ENCODE results near the gene RASA3. TPM values are rescaled to one million over a fixed set of nuclear protein-coding genes. Genes with fewer than 3 reads are reported as not detected.

The RASA3 gene
- total RNA-seq, 1 donor from 2014 or later: 41.1 TPM

DNA sequence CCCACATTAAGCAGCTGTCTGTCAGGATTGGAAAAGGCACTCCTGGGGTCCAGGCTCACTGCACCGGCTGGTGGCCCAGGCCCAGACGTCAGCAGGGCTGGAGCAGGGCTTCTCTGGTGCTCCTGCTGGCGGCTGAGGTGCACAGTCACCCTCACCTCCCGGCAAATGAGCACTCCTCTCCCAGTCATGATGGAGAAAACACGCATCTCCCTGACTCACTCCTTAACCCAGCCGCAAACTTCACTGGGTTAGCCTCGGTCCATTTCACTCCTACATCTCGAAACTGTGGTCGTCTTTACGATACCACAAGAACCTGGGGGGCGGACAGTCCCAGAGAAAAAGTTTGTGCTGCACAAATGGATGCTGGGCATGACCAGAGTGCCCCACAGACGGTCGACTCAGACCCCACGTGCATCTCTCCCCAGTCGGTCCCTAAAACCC, 3.3 kb upstream of the RASA3 start:
- Histone ChIP-seq H3K79me2 (ENCODE audit: insufficient read depth, low read length) (peaks cover 15% of the 10 kb centered on the region), H3K27me3 (ENCODE audit: insufficient read depth, low read length) (no peaks in the 10 kb centered on the region), H3K4me3 (ENCODE audit: insufficient read depth, low read depth, low read length) (no peak overlapping the region), H2AFZ (ENCODE audit: low read depth, low read length) (no peak overlapping the region), H3K4me1 (ENCODE audit: insufficient read depth, low read length) (peaks cover 4% of the 10 kb centered on the region), H3K36me3 (ENCODE audit: insufficient read depth, low read length) (no peaks in the 10 kb centered on the region), H3K9me3 (ENCODE audit: insufficient read depth, low read depth, low read length) (no peaks in the 10 kb centered on the region), H3K9ac (ENCODE audit: low read length) (no peak overlapping the region), H4K20me1 (ENCODE audit: insufficient read depth, low read length) (peaks cover 19% of the 10 kb centered on the region), H3K4me2 (ENCODE audit: low read length) (no peak overlapping the region), H3K27ac (ENCODE audit: low read depth, low read length) (no peak overlapping the region)
- Mint-ChIP-seq H3K4me3 (ENCODE audit: unreplicated experiment) (no peak overlapping the region), H3K9me3 (ENCODE audit: unreplicated experiment) (peaks cover 3% of the 10 kb centered on the region), H3K27me3 (ENCODE audit: low read depth, unreplicated experiment) (peaks cover 7% of the 10 kb centered on the region), H3K27ac (ENCODE audit: unreplicated experiment) (no peak overlapping the region), H3K4me1 (ENCODE audit: low read depth, unreplicated experiment) (peaks cover 1% of the 10 kb centered on the region), H3K36me3 (ENCODE audit: low read depth, unreplicated experiment) (peaks cover 4% of the 10 kb centered on the region)
- no peak for TF ChIP-seq EZH2 (IDR thresholded peaks at IDR 0.05; ENCODE audit: insufficient read depth, low read length)
- no peak for TF ChIP-seq CTCF (IDR thresholded peaks at IDR 0.05; ENCODE audit: insufficient read depth, low read depth, low read length)
- DNase-seq (ENCODE audit: low read depth): peak; percentile 31
- no peak for FAIRE-seq

DNA sequence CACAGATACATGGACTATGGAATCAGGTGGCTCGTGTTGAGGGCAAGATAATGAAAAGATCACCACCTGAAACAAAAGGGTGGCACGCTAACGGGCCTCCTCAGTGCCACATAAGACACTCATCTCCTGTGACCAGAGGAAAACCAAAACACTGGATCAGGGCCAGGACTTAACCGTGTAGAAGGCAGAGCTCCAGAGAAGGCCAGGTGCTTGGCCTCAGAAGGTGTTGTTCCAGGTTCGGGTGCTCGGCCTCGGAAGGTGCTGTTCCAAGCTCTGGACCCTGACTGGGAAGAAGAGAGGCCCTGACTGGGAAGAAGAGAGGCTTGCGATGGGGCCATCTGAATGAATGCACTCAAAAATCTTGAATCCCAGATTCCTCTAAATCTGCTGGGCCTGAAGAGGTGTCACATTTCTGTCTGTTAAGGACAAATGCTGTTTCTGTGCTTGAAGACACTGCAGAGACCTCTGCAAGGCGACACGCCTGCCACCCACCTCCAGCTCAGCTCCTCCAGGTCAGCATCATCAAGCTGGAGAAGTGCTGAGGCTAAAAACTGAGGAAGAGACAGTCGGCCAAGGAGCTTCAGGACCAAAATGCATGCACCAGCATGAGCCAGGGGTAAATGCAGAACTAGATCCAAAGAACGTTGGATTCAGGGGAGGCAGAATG, 2.7 kb upstream of the RASA3 start:
- Mint-ChIP-seq H3K36me3 (ENCODE audit: low read depth, unreplicated experiment) (peaks cover 4% of the 10 kb centered on the region), H3K27ac (ENCODE audit: unreplicated experiment) (no peak overlapping the region), H3K9me3 (ENCODE audit: unreplicated experiment) (peaks cover 3% of the 10 kb centered on the region), H3K4me3 (ENCODE audit: unreplicated experiment) (no peak overlapping the region), H3K27me3 (ENCODE audit: low read depth, unreplicated experiment) (peaks cover 7% of the 10 kb centered on the region), H3K4me1 (ENCODE audit: low read depth, unreplicated experiment) (peaks cover 3% of the 10 kb centered on the region)
- Histone ChIP-seq H3K4me3 (ENCODE audit: insufficient read depth, low read depth, low read length) (no peak overlapping the region), H3K36me3 (ENCODE audit: insufficient read depth, low read length) (no peaks in the 10 kb centered on the region), H3K9me3 (ENCODE audit: insufficient read depth, low read depth, low read length) (no peaks in the 10 kb centered on the region), H3K79me2 (ENCODE audit: insufficient read depth, low read length) (peaks cover 22% of the 10 kb centered on the region), H3K4me2 (ENCODE audit: low read length) (no peak overlapping the region), H2AFZ (ENCODE audit: low read depth, low read length) (no peak overlapping the region), H3K4me1 (ENCODE audit: insufficient read depth, low read length) (peaks cover 11% of the 10 kb centered on the region), H4K20me1 (ENCODE audit: insufficient read depth, low read length) (peaks cover 20% of the 10 kb centered on the region), H3K27ac (ENCODE audit: low read depth, low read length) (no peak overlapping the region), H3K27me3 (ENCODE audit: insufficient read depth, low read length) (no peaks in the 10 kb centered on the region), H3K9ac (ENCODE audit: low read length) (no peak overlapping the region)
- DNase-seq (ENCODE audit: low read depth) (no peak), FAIRE-seq (no peak)
- TF ChIP-seq CTCF (IDR thresholded peaks at IDR 0.05; ENCODE audit: insufficient read depth, low read depth, low read length) (no peak), EZH2 (IDR thresholded peaks at IDR 0.05; ENCODE audit: insufficient read depth, low read length) (no peak)

Data from astrocyte (in vitro differentiated cells and primary cell).